ENCODE data around the gene ULBP2.
A peak's percentile ranks its signal among the peaks of the same experiment; 100 is the strongest.
"Not testable (repeated sequence)": the region's sequence is repeated elsewhere in the genome, so short reads cannot be mapped to it uniquely, and the experiment has no call there.

The ULBP2 gene

DNA sequence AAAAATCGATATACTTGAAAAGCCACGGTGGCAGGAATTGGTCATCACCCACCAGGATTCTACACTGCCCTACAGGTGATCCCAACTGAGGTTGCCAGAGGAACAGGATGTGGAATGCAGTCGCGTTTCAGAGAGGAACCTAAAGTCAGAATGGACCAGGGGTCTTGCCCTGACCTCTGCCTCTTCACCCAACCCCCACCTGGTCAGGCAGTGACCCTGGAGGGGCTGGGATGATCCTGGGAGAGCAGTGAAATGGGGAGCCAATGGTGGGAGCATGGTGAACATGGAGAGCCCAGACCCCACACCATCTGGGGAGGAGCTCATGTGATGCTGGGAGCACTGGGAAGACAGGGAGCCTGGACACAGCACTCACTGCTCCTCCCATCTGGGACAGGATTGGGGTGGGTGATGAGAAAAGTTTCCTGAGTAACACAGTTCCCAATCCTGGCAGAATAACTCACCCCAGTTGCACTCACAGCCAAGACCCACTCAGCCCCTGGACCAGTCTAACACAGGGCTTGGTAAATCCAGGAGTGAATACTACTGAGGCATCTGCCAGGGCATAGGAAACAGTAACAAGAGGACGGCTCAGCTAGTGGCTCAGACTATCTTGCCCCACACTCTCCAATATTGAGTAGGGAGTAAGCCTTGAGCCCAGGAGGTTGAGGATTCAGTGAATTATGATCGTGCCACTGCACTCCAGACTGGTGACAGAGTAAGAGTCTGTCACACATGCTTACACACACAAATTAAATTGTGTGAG is 1.7 kb upstream of the ULBP2 start:
- TF ChIP-seq, protein P1, sequence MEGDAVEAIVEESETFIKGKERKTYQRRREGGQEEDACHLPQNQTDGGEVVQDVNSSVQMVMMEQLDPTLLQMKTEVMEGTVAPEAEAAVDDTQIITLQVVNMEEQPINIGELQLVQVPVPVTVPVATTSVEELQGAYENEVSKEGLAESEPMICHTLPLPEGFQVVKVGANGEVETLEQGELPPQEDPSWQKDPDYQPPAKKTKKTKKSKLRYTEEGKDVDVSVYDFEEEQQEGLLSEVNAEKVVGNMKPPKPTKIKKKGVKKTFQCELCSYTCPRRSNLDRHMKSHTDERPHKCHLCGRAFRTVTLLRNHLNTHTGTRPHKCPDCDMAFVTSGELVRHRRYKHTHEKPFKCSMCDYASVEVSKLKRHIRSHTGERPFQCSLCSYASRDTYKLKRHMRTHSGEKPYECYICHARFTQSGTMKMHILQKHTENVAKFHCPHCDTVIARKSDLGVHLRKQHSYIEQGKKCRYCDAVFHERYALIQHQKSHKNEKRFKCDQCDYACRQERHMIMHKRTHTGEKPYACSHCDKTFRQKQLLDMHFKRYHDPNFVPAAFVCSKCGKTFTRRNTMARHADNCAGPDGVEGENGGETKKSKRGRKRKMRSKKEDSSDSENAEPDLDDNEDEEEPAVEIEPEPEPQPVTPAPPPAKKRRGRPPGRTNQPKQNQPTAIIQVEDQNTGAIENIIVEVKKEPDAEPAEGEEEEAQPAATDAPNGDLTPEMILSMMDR (IDR thresholded peaks at IDR 0.05), result no peak
- Histone ChIP-seq H3K36me3 (no peaks in the 10 kb centered on the region), H3K4me1 (ENCODE audit: control insufficient read depth in 1 of 2, insufficient read depth in 1 of 2, low read depth in 1 of 2, low read length in 1 of 2) (peaks cover 16 to 24% of the 10 kb centered on the region in 2 experiments), H3K9me3 (no peaks in the 10 kb centered on the region), H3K27ac (no peak overlapping the region), H3K27me3 (peaks cover 91% of the 10 kb centered on the region), H3K4me3 (ENCODE audit: low read depth in 1 of 2, low read length in 1 of 2) (no peak overlapping the region)

DNA sequence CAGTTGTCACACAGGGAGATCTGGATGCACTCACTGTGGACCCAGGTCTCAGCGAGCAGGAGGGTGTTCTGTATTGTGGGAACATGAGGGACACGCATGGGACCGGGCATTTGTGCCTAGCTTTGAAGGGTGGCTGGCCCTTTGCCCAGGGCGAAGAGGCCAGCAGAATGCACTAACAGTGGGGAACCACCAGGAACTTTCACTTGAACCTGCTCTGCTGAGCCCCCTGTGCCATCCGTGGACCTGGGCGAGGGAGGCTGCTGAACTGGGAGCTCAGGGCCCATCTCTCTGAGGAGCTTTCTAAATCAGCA is 1.2 kb upstream of the ULBP2 start:
- H3K4me1 ChIP-seq (ENCODE audit: control insufficient read depth in 1 of 2, insufficient read depth in 1 of 2, low read depth in 1 of 2, low read length in 1 of 2), result peaks cover 16 to 24% of the 10 kb centered on the region in 2 experiments
- no peaks in the 10 kb centered on the region for H3K36me3 ChIP-seq
- no peaks in the 10 kb centered on the region for H3K9me3 ChIP-seq
- H3K27ac ChIP-seq, result no peak overlapping the region
- H3K4me3 ChIP-seq (ENCODE audit: low read depth in 1 of 2, low read length in 1 of 2), result no peak overlapping the region
- TF ChIP-seq, protein P1 (IDR thresholded peaks at IDR 0.05), result no peak
- peaks cover 90% of the 10 kb centered on the region for H3K27me3 ChIP-seq

DNA sequence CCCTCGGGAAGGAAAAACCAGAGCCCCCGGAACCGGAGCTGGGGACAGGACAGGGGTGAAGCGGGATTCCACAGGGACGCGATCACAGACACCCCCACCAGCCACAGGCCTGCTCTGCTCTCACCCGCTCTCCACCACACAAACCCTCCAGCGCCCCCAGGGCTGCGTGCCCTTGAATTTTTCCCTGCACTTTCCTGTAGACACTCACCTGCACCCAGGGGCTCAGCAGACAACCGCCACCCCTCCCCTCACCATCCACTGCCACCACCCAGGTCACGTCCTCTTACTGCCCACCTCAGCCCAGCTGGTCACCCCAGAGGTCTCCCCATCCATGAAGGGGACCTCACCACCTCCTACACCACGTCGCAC is 631 bp downstream of the ULBP2 start:
- TF ChIP-seq, protein P1 (IDR thresholded peaks at IDR 0.05), result no peak
- Histone ChIP-seq H3K4me3 (ENCODE audit: low read depth in 1 of 2, low read length in 1 of 2) (peak overlapping the region in 1 of 2 experiments; percentile 60), H3K36me3 (no peaks in the 10 kb centered on the region), H3K27me3 (peaks cover 82% of the 10 kb centered on the region), H3K4me1 (ENCODE audit: control insufficient read depth in 1 of 2, insufficient read depth in 1 of 2, low read depth in 1 of 2, low read length in 1 of 2) (peaks cover 16 to 24% of the 10 kb centered on the region in 2 experiments), H3K9me3 (no peaks in the 10 kb centered on the region), H3K27ac (no peak overlapping the region)

DNA sequence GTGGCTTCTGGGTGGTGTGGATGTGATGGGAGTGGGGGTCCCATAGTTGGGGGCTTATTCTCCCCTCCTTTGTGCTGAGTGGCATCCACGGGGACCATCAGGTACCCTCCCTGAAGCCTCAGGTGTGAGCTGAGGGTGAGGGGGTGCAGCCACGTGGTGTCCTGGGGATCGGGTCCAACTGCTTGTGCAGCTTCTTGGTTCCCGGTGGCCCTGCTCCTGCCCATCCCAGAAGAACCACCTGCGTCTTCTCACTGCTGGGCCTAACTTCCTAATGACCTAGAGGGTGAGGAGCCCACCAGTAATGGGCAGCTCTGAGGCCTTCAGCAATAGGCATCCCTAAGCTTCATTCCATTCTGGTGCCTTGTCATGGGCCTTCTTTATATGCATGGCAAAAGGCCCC is 1.5 kb downstream of the ULBP2 start:
- not testable (repeated sequence) for H3K36me3 ChIP-seq; H3K9me3 ChIP-seq; H3K27ac ChIP-seq; H3K4me3 ChIP-seq (ENCODE audit: low read depth in 1 of 2, low read length in 1 of 2)
- Histone ChIP-seq H3K27me3 (peaks cover 82% of the 10 kb centered on the region), H3K4me1 (ENCODE audit: control insufficient read depth in 1 of 2, insufficient read depth in 1 of 2, low read depth in 1 of 2, low read length in 1 of 2) (peaks cover 14 to 23% of the 10 kb centered on the region in 2 experiments)

DNA sequence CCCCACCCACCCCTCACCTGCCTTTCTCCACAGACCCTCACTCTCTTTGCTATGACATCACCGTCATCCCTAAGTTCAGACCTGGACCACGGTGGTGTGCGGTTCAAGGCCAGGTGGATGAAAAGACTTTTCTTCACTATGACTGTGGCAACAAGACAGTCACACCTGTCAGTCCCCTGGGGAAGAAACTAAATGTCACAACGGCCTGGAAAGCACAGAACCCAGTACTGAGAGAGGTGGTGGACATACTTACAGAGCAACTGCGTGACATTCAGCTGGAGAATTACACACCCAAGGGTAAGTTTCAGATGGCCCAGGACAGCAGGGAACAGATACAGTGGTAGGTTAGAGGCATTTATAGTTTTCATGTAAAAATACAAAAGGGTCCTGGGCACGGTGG is 3.5 kb downstream of the ULBP2 start:
- not testable (repeated sequence) for H3K4me3 ChIP-seq (ENCODE audit: low read depth in 1 of 2, low read length in 1 of 2); H3K9me3 ChIP-seq; H3K27ac ChIP-seq; H3K36me3 ChIP-seq
- Histone ChIP-seq H3K27me3 (peaks cover 82% of the 10 kb centered on the region), H3K4me1 (ENCODE audit: control insufficient read depth in 1 of 2, insufficient read depth in 1 of 2, low read depth in 1 of 2, low read length in 1 of 2) (peaks cover 4 to 13% of the 10 kb centered on the region in 2 experiments)

DNA sequence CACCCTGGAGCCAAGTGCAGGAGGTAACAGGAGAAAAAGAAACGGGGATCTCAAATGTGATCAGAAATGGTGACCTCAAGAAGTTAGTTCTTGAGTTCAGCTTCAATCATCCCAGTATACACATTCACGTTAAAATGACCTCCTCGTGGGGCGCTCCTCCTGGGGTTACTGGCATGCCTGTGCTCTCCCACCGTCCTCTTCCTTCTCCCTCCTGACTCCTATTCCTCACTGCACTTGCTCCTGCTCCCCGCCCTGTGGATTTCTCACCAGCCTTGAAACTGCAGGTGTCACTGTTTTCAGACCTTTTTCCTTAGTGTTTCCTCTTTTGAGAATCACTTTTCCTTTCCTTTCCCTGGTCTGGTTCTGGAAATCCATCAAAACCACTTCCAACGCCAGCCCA is 4.8 kb downstream of the ULBP2 start:
- H3K36me3 ChIP-seq; H3K9me3 ChIP-seq; H3K4me3 ChIP-seq (ENCODE audit: low read depth in 1 of 2, low read length in 1 of 2); H3K4me1 ChIP-seq (ENCODE audit: control insufficient read depth in 1 of 2, insufficient read depth in 1 of 2, low read depth in 1 of 2, low read length in 1 of 2); H3K27ac ChIP-seq: not testable (repeated sequence)
- peaks cover 82% of the 10 kb centered on the region for H3K27me3 ChIP-seq

DNA sequence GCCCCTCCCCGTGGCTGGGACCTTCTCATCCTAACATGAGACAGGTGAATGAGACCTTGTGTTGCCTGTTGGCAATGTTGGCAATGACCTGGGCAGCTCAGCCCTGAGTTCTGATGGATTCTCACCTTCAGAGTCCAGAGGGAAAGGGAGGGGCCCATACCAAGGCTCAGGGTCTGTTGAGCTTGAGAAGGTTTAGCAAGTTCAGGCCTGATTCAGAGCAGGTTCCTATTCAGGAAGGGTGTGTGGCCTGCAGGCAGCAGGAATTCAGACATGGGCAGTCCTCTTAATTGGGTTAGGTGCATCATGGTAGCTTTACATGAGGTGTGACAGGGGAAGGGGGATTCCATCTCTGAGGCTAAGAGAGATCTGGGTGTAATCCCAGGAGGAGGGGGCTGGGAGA is 5.7 kb downstream of the ULBP2 start:
- H3K27me3 ChIP-seq, result peaks cover 82% of the 10 kb centered on the region
- not testable (repeated sequence) for H3K36me3 ChIP-seq; H3K4me1 ChIP-seq (ENCODE audit: control insufficient read depth in 1 of 2, insufficient read depth in 1 of 2, low read depth in 1 of 2, low read length in 1 of 2); H3K27ac ChIP-seq; H3K4me3 ChIP-seq (ENCODE audit: low read depth in 1 of 2, low read length in 1 of 2); H3K9me3 ChIP-seq

DNA sequence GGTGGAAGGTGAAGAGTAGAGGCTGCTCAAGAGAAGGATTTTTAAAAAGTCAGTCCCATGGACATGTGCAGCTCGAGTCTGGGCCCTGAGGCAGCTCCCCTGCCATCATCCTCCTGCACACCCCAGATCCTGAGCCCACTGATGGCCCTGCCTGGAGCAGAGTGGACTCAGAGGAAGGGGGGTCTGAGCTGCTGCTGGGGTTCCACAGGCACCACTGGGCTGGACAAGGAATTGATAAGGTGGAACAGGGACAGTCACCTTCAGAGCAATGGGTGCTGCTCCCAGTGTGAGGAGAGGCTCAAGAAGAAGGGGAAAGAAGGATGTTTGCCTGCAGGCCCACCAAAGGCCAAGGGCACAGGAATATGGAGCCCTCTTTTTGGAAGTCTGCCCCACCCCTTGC is 6.2 kb downstream of the ULBP2 start:
- TF ChIP-seq, protein P1 (IDR thresholded peaks at IDR 0.05), result no peak
- Histone ChIP-seq H3K9me3 (no peaks in the 10 kb centered on the region), H3K36me3 (no peaks in the 10 kb centered on the region), H3K27me3 (peaks cover 82% of the 10 kb centered on the region), H3K4me1 (ENCODE audit: control insufficient read depth in 1 of 2, insufficient read depth in 1 of 2, low read depth in 1 of 2, low read length in 1 of 2) (no peaks in the 10 kb centered on the region), H3K4me3 (ENCODE audit: low read depth in 1 of 2, low read length in 1 of 2) (no peak overlapping the region), H3K27ac (no peak overlapping the region)

Measured in neutrophil (primary cell).